Activated CD4-positive, CD25-positive, alpha-beta regulatory T cell treated with anti-CD3 and anti-CD28 coated beads, Interleukin-2, amount 50 U/mL, for 24 hours (primary cell): ENCODE results near the gene SH3BP1.
"Not testable (repeated sequence)": the region's sequence is repeated elsewhere in the genome, so short reads cannot be mapped to it uniquely, and the experiment has no call there.

Source experiments
- ATAC-seq, 2 donors: fragments of 150-1000 bp; cut with Tn5 transposase; one replicate each; pipeline ENCODE4 v1.10.0; 2021; ENCODE audit warnings: mild to moderate bottlenecking in 1 of 2, moderate library complexity in 1 of 2

Gene SH3BP1

GRCh38 chr22:37639070-37639760 is at the start of gene SH3BP1:
SH3BP1 (plus strand) TSS chr22:37639669; CDS start chr22:37639788, 119 bp downstream.
- ATAC-seq, result peak; percentile 45 to 57

GRCh38 chr22:37591081-37591480 is 48.4 kb upstream of the SH3BP1 start:
- not testable (repeated sequence) for ATAC-seq

DNA sequence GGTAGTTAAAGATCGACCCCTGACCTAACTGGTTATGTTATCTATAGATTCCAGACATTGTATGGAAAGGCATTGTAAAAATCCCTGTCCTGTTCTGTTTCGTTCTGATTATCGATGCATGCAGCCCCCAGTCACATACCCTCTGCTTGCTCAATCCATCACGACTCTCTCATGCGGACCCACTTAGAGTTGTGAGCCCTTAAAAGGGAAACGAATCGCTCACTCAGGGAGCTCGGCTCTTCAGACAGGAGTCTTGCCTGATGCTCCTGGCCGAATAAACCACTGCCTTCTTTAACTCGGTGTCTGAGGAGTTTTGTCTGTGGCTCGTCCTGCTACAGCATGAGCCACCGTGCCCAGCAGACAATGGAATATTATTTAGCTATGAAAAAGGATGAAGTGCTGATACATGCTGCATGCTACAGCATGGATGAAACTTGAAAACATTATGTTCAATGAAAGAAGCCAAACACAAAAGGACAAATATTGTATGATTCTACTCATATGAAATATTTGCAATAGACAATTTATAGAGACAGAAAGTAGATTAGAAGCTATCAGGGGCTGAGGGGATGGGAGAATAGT is 47.6 kb upstream of the SH3BP1 start:
- no peak for ATAC-seq

GRCh38 chr22:37594237-37594636 is 45.2 kb upstream of the SH3BP1 start:
- no peak for ATAC-seq

- ATAC-seq, result no peak
Observed at GRCh38 chr22:37599153-37599552, 40.3 kb upstream of the SH3BP1 start.

- ATAC-seq, result no peak
Observed at GRCh38 chr22:37601203-37601539, 38.3 kb upstream of the SH3BP1 start.

DNA sequence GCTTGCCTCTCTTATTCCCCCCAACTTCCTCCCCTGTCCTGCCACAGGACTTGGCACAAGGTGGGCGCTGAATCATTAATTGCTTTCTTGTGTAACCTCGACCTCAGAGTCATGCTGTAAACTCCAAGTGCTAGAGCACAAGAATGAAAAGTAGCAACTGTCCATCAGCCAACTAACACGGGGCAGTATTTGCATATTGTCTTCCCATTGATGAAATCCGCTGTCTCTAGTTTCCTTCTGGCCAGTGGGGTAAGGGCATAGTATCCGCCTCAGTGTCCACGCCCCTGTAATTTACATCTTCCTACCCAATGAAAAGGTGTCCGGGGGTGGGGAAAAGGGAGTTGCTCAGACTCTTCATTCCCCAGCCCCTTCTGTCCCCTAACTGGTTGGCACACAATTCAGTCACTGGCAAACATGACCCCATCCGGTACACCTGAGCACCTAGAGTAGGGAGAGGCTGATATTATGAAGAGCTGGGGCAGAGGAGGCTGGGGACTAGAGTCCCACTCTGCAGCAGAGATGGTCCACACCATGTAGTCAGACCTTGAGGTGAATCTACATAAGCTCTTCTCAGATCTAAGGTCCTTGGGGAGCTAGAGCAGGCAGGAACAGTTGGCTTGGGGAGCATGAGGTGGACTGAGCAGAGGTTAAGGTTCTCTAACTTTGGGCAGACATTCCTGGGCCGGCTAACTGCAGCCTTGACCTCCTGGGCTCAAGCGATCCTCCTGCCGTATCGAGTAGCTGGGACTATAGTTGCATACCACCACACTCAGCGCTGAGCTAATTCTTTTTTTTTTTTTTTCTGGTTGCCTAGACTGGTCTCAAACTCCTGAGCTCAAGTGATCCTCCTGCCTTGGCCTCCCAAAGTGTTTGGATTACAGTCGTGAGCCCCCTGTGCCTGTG is 37.7 kb upstream of the SH3BP1 start:
- peak in 1 of 2 donors; percentile 17 for ATAC-seq

DNA sequence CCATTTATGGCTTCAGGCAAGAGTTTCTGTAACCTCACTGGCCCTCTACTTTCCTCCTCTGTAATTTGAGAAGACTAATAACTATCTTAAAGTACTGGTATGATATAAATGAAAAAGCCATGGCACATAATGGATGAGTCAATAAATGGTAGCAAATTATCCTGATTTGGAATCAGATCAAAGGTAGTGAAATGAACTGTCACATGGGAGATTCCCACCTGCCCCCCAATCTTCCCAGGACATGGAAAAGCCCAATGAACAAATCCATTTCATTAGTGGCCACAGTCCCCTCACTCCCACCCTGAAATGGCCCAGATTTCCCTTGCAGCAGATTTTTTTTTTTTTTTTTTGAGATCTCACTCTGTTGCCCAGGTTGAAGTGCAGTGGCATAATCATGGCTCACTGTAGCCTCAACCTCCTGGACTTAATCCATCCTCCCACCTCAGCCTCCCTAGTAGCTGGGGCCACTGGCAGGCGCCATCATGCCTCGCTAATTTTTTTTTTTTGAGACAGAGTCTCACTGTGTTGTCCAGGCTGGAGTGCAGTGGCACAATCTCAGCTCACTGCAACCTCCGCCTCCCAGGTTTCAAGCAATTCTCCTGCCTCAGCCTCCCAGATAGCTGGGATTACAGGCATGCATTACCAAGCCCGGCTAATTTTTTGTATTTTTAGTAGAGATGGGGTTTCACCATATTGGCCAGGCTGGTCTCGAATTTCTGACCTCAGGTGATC is 36.8 kb upstream of the SH3BP1 start:
- not testable (repeated sequence) for ATAC-seq

DNA sequence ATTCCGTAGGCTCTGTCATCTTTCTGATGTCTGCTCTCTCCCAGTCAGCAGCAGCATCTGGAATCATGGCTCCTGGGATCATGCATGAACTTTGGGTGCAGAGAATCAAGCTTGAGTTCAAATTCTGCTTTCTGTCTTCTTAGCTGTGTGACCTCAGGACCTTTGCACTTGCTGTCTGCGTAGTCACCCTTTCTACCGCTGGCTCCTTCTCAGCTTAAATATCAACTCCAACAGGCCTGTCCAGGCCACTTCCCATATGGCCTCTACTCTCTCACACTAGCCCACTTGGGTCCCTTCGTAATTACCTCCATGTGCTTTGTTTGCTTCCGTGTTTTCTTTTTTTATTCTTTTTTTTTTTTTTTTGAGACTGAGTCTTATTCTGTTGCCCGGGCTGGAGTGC is 35.4 kb upstream of the SH3BP1 start:
- no peak for ATAC-seq

DNA sequence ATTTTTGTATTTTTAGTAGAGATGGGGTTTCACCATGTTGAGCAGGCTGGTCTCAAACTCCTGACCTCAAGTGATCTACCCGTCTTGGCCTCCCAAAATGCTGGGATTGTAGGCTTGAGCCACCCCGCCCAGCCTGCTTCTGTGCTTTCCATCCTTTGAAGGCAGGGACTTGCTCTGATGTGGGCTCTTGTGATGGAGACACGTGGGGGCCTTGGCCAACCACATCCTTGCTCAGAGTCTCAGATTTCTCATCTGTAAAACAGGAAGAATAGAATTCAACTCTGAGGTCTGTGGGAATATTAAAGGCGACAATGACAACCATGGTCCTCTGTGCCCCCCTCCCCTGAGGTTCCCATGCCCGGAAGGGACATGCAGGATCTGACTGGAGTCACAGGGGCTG is 34.6 kb upstream of the SH3BP1 start:
- ATAC-seq, result no peak

DNA sequence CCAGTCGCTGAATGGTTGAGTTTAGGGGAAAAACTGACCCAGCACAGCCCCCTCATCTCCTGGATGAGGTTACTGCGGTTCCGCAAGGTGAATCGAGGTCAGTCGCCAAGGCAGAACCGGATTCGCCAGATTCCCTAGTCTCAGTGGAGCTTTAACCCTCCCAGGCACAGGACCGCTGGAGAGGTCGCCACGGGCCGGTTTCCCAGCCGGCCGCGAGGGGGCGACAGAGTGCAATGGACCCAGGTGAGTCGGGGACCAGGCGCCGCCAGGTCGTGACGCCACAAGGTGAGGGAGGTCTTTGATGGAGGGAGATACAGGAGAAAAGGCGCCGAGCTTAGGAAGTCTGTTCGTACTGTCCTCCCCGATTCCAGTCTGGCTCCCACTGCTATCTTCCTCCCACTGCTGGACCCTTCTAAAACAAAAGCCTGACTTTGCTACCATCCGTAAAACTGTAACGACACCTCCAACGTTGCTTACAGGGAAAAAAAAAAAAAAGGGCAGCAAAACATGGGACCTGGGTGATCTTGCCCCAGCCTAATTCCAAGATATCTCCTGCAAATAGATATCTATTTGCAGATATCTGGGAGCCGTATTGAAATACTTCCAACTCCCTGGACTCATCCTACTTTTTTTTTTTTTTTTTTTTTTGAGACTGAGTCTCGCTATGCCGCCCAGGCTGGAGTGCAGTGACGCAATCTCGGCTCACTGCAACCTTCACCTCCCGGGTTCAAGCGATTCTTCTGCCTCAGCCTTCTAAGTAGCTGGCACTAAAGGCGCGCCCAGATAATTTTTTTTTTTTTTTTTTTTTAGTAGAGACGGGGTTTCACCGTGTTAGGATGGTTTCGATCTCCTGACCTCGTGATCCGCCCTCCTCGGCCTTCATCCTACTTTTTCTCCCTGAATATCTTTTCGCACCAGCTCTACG is 32.2 kb upstream of the SH3BP1 start:
- peak; percentile 17 to 22 for ATAC-seq

- ATAC-seq, result no peak
Observed at GRCh38 chr22:37607935-37608476, 31.5 kb upstream of the SH3BP1 start.

DNA sequence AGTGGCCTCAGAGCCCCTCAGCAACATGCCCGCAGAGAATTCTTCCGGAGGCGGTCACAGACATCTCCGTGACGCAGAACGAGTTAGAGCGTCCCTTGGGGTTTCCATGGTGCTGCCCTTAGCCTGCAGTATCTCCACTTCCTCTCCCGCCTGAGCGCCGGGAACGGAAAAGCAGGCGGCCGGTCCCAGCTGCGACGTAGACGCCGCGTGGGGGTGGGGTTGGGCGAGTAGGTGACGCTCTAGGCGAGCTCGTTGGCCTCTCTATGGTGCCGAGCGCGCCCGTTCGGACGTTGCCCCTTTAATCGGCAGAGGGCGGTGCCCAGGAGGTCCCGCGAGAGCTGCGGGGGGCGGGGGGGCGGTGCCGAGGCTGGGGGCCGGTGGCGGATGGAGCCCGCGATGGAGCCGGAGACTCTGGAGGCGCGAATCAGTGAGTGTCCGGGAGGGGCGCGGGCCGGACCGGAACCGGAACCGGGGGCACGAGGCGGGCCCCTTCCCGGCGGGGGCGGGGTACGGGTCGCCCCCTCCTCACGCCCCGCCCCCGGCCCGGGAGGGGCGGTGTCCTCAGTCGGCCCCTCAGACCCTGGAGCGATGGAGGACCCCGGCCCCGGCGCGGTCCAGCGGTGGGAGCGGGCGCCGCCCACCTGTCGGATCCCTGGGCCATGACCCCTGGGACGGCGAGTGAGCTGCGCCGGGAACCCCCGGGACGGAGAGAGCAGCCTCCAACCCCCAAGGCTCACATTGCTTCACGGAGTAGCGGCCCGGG is 30.8 kb upstream of the SH3BP1 start, which contains the start of gene GGA1:
Gene GGA1 (plus strand): TSS at position 358 of the 763 bp plus-strand sequence. CDS start 27 bp downstream, at position 385.
- ATAC-seq, result peak; percentile 85 to 87

- no peak for ATAC-seq
Observed at GRCh38 chr22:37609240-37610152, 30.0 kb upstream of the SH3BP1 start.

DNA sequence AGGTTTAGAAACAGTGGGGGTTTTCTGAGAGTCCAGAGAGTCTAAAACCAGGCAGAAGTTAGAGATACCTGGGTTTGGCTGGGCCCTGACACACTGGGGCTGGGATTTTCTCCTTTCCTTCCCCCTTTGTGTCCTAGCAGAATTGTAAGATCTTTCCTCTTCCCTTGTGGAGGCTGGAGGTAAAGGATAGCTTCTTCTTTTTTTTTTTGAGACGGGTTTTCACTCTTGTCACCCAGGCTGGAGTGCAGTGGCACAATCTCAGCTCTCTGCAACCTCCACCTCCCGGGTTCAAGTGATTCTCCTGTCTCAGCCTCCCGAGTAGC is 29.4 kb upstream of the SH3BP1 start:
- ATAC-seq, result not testable (repeated sequence)

GRCh38 chr22:37610480-37611129 is 28.9 kb upstream of the SH3BP1 start:
- ATAC-seq, result no peak

DNA sequence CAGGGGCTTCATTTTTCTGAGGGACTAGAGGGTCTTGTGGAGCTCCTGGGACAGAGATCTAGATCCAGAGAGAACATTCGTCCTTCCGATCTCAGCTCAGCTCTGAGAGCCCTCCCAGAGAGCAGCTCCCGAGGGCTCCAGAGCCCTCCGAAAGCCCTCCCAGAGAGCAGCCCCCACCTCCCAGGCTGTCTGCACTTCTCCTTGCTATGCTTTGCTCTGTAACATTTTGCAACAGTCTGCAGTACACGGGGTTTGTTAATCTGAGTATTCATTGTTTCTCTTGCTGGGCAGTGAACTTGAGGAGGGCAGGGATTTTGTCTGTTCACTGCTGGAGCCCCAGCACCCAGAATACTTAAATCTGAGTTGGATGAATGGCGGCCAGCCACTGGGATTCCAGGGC is 28.3 kb upstream of the SH3BP1 start:
- no peak for ATAC-seq

- no peak for ATAC-seq
Observed at GRCh38 chr22:37616201-37617083, 23.0 kb upstream of the SH3BP1 start.
